OCI-LY3 (cell line): ENCODE data around the gene IDH2.

ENCODE experiments used
- CTCF ChIP-seq: fragments of 200-600, 300-600 bp; sonication (generic); IDR thresholded peaks from 2 replicates; pipeline ENCODE4 v1.5.1; 2014; ENCODE audit warnings: antibody characterized with exemption, low read length, low read depth
- EZH2phosphoT487 ChIP-seq: fragments of 200-600 bp; shearing (Covaris generic); IDR thresholded peaks from 2 replicates; pipeline ENCODE4 v1.6.1; 2018; ENCODE audit warnings: antibody characterized with exemption, mixed run types, low read depth

- TF ChIP-seq CTCF (no peak), EZH2phosphoT487 (no peak)
Observed at GRCh38 chr15:90054618-90055097, 47.6 kb downstream of the IDH2 start.
